HepG2 (cell line): ENCODE results near the gene VPS52. TPM values are rescaled to one million over a fixed set of nuclear protein-coding genes. Genes with fewer than 3 reads are reported as not detected.

ENCODE experiments used
- CENPBD1 ChIP-seq: sonication (generic); formaldehyde crosslinking; IDR thresholded peaks from 2 replicates; pipeline ENCODE4 v1.8.0; 2022; ENCODE audit warnings: missing genetic modification reagents, low read depth, mild to moderate bottlenecking, borderline replicate concordance
- DNMT1 ChIP-seq: sonication (generic); formaldehyde crosslinking; IDR thresholded peaks from 2 replicates; pipeline ENCODE4 v1.5.1; 2020; ENCODE audit warnings: mild to moderate bottlenecking, missing genetic modification reagents
- GTF3A ChIP-seq: sonication (generic); formaldehyde crosslinking; conservative IDR thresholded peaks from 2 replicates; pipeline ENCODE4 v1.4.0; 2020; ENCODE audit warnings: mild to moderate bottlenecking, missing genetic modification reagents
- MTA1 ChIP-seq: sonication (generic); formaldehyde crosslinking; IDR thresholded peaks from 2 replicates; pipeline ENCODE4 v1.4.0; 2020; ENCODE audit warnings: missing genetic modification reagents, mild to moderate bottlenecking, borderline replicate concordance
- PHB2 ChIP-seq: fragments of 450-650 bp; IDR thresholded peaks from 2 replicates; pipeline ENCODE4 v1.6.1; 2018; ENCODE audit not compliant: partially characterized antibody
- PHF5A ChIP-seq: IDR thresholded peaks from one replicate; pipeline ENCODE4 v1.6.1; 2018; ENCODE audit warnings: low read depth, missing genetic modification reagents; ENCODE audit not compliant: unreplicated experiment
- PRMT3 ChIP-seq: sonication (generic); formaldehyde crosslinking; IDR thresholded peaks from 2 replicates; pipeline ENCODE4 v1.8.1; 2022; ENCODE audit warnings: low read depth, mild to moderate bottlenecking, moderate library complexity, missing genetic modification reagents, borderline replicate concordance
- SETDB1 ChIP-seq: sonication (generic); formaldehyde crosslinking; IDR thresholded peaks from 2 replicates; pipeline ENCODE4 v1.5.1; 2020; ENCODE audit warnings: missing genetic modification reagents, mild to moderate bottlenecking, borderline replicate concordance
- ZBED4 ChIP-seq: sonication (generic); formaldehyde crosslinking; IDR thresholded peaks from 2 replicates; pipeline ENCODE4 v1.4.0; 2020; ENCODE audit warnings: missing genetic modification reagents, borderline replicate concordance
- ZNF101 ChIP-seq: sonication (generic); formaldehyde crosslinking; IDR thresholded peaks from 2 replicates; pipeline ENCODE4 v1.4.0; 2020; ENCODE audit warnings: mild to moderate bottlenecking, low read depth, missing genetic modification reagents, borderline replicate concordance
- ZNF232 ChIP-seq: sonication (generic); formaldehyde crosslinking; IDR thresholded peaks from 2 replicates; pipeline ENCODE4 v1.4.0; 2020; ENCODE audit warnings: missing genetic modification reagents, borderline replicate concordance
- ZNF234 ChIP-seq: sonication (generic); formaldehyde crosslinking; conservative IDR thresholded peaks from 2 replicates; pipeline ENCODE4 v1.5.1; 2020; ENCODE audit warnings: mild to moderate bottlenecking, missing genetic modification reagents
- ZNF33A ChIP-seq: sonication (generic); formaldehyde crosslinking; IDR thresholded peaks from 2 replicates; pipeline ENCODE4 v1.5.1; 2020; ENCODE audit warnings: missing genetic modification reagents, mild to moderate bottlenecking, moderate library complexity, borderline replicate concordance
- ZNF34 ChIP-seq: sonication (generic); formaldehyde crosslinking; IDR thresholded peaks from 2 replicates; pipeline ENCODE4 v1.4.0; 2020; ENCODE audit warnings: mild to moderate bottlenecking, missing genetic modification reagents, borderline replicate concordance
- ZNF362 ChIP-seq: sonication (generic); formaldehyde crosslinking; IDR thresholded peaks from 2 replicates; pipeline ENCODE4 v1.4.0; 2020; ENCODE audit warnings: missing genetic modification reagents, mild to moderate bottlenecking, borderline replicate concordance
- ZNF512 ChIP-seq: sonication (generic); formaldehyde crosslinking; IDR thresholded peaks from 2 replicates; pipeline ENCODE4 v1.4.0; 2020; ENCODE audit warnings: mild to moderate bottlenecking, missing genetic modification reagents
- ZNF614 ChIP-seq: IDR thresholded peaks from 2 replicates; pipeline ENCODE4 v1.6.1; 2018; ENCODE audit warnings: missing biosample characterization, missing genetic modification reagents, inconsistent platforms, borderline replicate concordance
- ZNF704 ChIP-seq: sonication (generic); formaldehyde crosslinking; IDR thresholded peaks from 2 replicates; pipeline ENCODE4 v1.8.1; 2023; ENCODE audit warnings: mild to moderate bottlenecking, inconsistent platforms, moderate library complexity, missing genetic modification reagents, borderline replicate concordance
- ZNF839 ChIP-seq: sonication (generic); formaldehyde crosslinking; IDR thresholded peaks from 2 replicates; pipeline ENCODE4 v1.4.0; 2020; ENCODE audit warnings: missing genetic modification reagents, mild to moderate bottlenecking, borderline replicate concordance
- ZNF841 ChIP-seq: sonication (generic); formaldehyde crosslinking; IDR thresholded peaks from 2 replicates; pipeline ENCODE4 v1.8.1; 2023; ENCODE audit warnings: missing genetic modification reagents, borderline replicate concordance
- polyA plus RNA-seq, 8 experiments: library from polyadenylated mRNA; depleted of rRNA in 3 of 8; stranded (reverse) in 7 of 8; unstranded in 1 of 8; fragments of >200 nt; fragmentation: Illumina TruSeq in 4 of 8; extraction: Trizol in 4 of 8; gene quantifications; 2 replicates each; pipeline versions ENCODE4 v1.2.1 to v1.2.3, GENCODE V29; 2011 to 2016; ENCODE audit warnings: low read depth in 4 of 8, missing spikeins in 1 of 8, mixed read lengths in 1 of 8; ENCODE audit not compliant: insufficient read depth in 1 of 8
- total RNA-seq, 5 experiments: library from RNA; depleted of rRNA; stranded (reverse); fragments of >200 nt; fragmentation: Illumina TruSeq; extraction: Trizol; gene quantifications; 2 replicates each; pipeline ENCODE4 v1.2.3, GENCODE V29; 2016; ENCODE audit warnings: low read depth in 1 of 5

Gene VPS52
- total and polyA plus RNA-seq, 2 of the 13 experiments (the other 11 are each of a cell fraction or from before 2014, with no cell fraction given), result 48.9 to 85.5 TPM

- TF ChIP-seq ZBED4 (CRISPR knock-in tag), result no peak
- peak; percentile 61; the same call in 1 of the 2 replicates for TF ChIP-seq ZNF839
- TF ChIP-seq ZNF101 (CRISPR knock-in tag), result 0 out of 2 replicates have a peak, but pooled peaks have one; percentile 37
- TF ChIP-seq ZNF841, result no peak
- peak; percentile 4; the same call in 1 of the 2 replicates for TF ChIP-seq DNMT1
- TF ChIP-seq PHF5A, result no peak
- peak; percentile 19; the same call in 1 of the 2 replicates for TF ChIP-seq ZNF232 (CRISPR knock-in tag)
- TF ChIP-seq ZNF234, result peak; percentile 93; the same call in 1 of the 2 replicates
- peak; percentile 87; the same call in 1 of the 2 replicates for TF ChIP-seq ZNF704 (CRISPR knock-in tag)
- TF ChIP-seq ZNF512 (CRISPR knock-in tag), result 0 out of 2 replicates have a peak, but pooled peaks have one; percentile 35
- peak; percentile 12; the same call in 1 of the 2 replicates for TF ChIP-seq ZNF614 (CRISPR knock-in tag)
- TF ChIP-seq SETDB1 (CRISPR knock-in tag), result peak; percentile 35; the same call in 1 of the 2 replicates
- TF ChIP-seq PHB2, result no peak
- 0 out of 2 replicates have a peak, but pooled peaks have one; percentile 49 for TF ChIP-seq GTF3A (CRISPR knock-in tag)
- TF ChIP-seq ZNF362 (CRISPR knock-in tag), result peak; percentile 43; the same call in 1 of the 2 replicates
- TF ChIP-seq MTA1 (CRISPR knock-in tag), result peak; percentile 73; the same call in 1 of the 2 replicates
- 0 out of 2 replicates have a peak, but pooled peaks have one; percentile 84 for TF ChIP-seq ZNF34
- TF ChIP-seq PRMT3 (CRISPR knock-in tag), result no peak
- TF ChIP-seq CENPBD1 (CRISPR knock-in tag), result 0 out of 2 replicates have a peak, but pooled peaks have one; percentile 59
- 0 out of 2 replicates have a peak, but pooled peaks have one; percentile 77 for TF ChIP-seq ZNF33A (CRISPR knock-in tag)
These were observed 23.1 kb downstream of the VPS52 start (continued) for GRCh38 chr6:33248643-33248931.
